ENCODE measurements around the gene DOCK2. TPM values are rescaled to one million over a fixed set of nuclear protein-coding genes. Genes with fewer than 3 reads are reported as not detected.

DOCK2 gene
- total and polyA plus RNA-seq, 2 of the 8 experiments (the other 6 are each of a cell fraction or from before 2014, with no cell fraction given), result 3.9 to 5.7 TPM

- Histone ChIP-seq H4K20me1 (replicated peaks in 1 of 2; ENCODE audit: control insufficient read depth in 1 of 2, insufficient read depth in 2 of 2, low read length in 2 of 2) (no peaks in the 10 kb centered on the region), H3K27ac (ENCODE audit: low read depth, low read length) (no peak overlapping the region), H3K23me2 (ENCODE audit: low read depth, low read length) (no peaks in the 10 kb centered on the region), H3K4me1 (replicated peaks in 1 of 4; ENCODE audit: control insufficient read depth in 3 of 4, insufficient read depth in 4 of 4, low read length in 3 of 4) (no peaks in the 10 kb centered on the region), H3K36me3 (ENCODE audit: control insufficient read depth in 2 of 4, insufficient read depth in 4 of 4, low read length in 3 of 4) (no peaks in the 10 kb centered on the region), H3K18ac (ENCODE audit: extremely low read depth, low read length) (no peak overlapping the region), H3K4me3 (ENCODE audit: extremely low read depth in 1 of 4, insufficient read depth in 2 of 4, low read depth in 3 of 4, low read length in 4 of 4) (no peak overlapping the region), H3K14ac (ENCODE audit: insufficient read length) (no peak overlapping the region), H2BK12ac (ENCODE audit: low read depth, low read length) (no peak overlapping the region), H3K23ac (ENCODE audit: insufficient read length) (no peak overlapping the region), H3K27me3 (replicated peaks in 1 of 4; ENCODE audit: control insufficient read depth in 3 of 4, extremely low read depth in 1 of 4, insufficient read depth in 3 of 4, low read length in 3 of 4) (no peaks in the 10 kb centered on the region), H4K91ac (replicated peaks; ENCODE audit: insufficient read length, low read length) (no peak overlapping the region), H3K9me3 (ENCODE audit: insufficient read depth in 2 of 2, low read depth in 1 of 2, low read length in 1 of 2) (no peaks in the 10 kb centered on the region), H3K56ac (replicated peaks; ENCODE audit: insufficient read length, low read depth, low read length) (no peak overlapping the region), H3K4me2 (ENCODE audit: insufficient read depth in 1 of 2, low read depth in 2 of 2, low read length in 2 of 2) (no peak overlapping the region), H3K79me1 (ENCODE audit: low read depth, low read length) (no peaks in the 10 kb centered on the region), H3K4ac (replicated peaks; ENCODE audit: insufficient read length, low read depth, low read length) (no peak overlapping the region), H2BK15ac (ENCODE audit: low read length) (no peak overlapping the region), H2AK5ac (ENCODE audit: low read depth, low read length) (no peak overlapping the region), H2AFZ (ENCODE audit: low read length) (no peak overlapping the region), H4K8ac (ENCODE audit: extremely low read depth, insufficient read depth, low read length) (no peak overlapping the region), H2BK120ac (replicated peaks; ENCODE audit: low read depth, low read length) (no peak overlapping the region), H3K79me2 (ENCODE audit: control insufficient read depth in 1 of 2, insufficient read depth in 2 of 2, low read length in 2 of 2) (no peaks in the 10 kb centered on the region), H2BK20ac (ENCODE audit: low read length) (no peak overlapping the region), H4K5ac (ENCODE audit: insufficient read length, low read depth, low read length) (no peak overlapping the region), H2BK5ac (ENCODE audit: low read depth, low read length) (no peak overlapping the region), H3K9ac (replicated peaks in 1 of 4; ENCODE audit: extremely low read depth in 1 of 4, low read depth in 3 of 4, low read length in 3 of 4) (no peak overlapping the region)
- DNase-seq (ENCODE audit: low read depth in 1 of 2, low spot score in 2 of 2), result no peak
- ChIA-PET CTCF (ENCODE audit: partially characterized antibody) (interaction anchor here (1.9 kb wide), 1 partner anchor 24 kb away, joined by 6 read pairs; no protein-coding TSS in a partner anchor), POLR2A (ENCODE audit: partially characterized antibody) (no interaction called here)
- 95% methylated on average over 8 of the region's 8 CpGs; no CpG with 5 or more reads in 1 of the 2 experiments for WGBS, 2 experiments (ENCODE audit: extremely low coverage in 1 of 2, insufficient coverage in 1 of 2, insufficient read length in 1 of 2, insufficient replicate concordance in 2 of 2, low coverage in 1 of 2, low lambda C conversion rate in 2 of 2, missing lambda C conversion rate in 1 of 2)
- no peak for FAIRE-seq
- TF ChIP-seq, protein P1, sequence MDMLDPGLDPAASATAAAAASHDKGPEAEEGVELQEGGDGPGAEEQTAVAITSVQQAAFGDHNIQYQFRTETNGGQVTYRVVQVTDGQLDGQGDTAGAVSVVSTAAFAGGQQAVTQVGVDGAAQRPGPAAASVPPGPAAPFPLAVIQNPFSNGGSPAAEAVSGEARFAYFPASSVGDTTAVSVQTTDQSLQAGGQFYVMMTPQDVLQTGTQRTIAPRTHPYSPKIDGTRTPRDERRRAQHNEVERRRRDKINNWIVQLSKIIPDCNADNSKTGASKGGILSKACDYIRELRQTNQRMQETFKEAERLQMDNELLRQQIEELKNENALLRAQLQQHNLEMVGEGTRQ (IDR thresholded peaks at IDR 0.05; ENCODE audit: low read length), result no peak
- no peak for TF ChIP-seq TEAD4 (IDR thresholded peaks at IDR 0.05; ENCODE audit: low read depth, low read length)
- TF ChIP-seq TCF12 (IDR thresholded peaks at IDR 0.05; ENCODE audit: low read depth, low read length), result no peak
- TF ChIP-seq KDM4A (IDR thresholded peaks at IDR 0.05; ENCODE audit: low read depth, low read length, severe bottlenecking), result no peak
- TF ChIP-seq CBX5 (IDR thresholded peaks at IDR 0.05; ENCODE audit: low read depth, low read length), result no peak
- TF ChIP-seq POLR2A (IDR thresholded peaks at IDR 0.05; ENCODE audit: control extremely low read depth in 1 of 2, low read depth in 2 of 2, low read length in 2 of 2), result no peak
- TF ChIP-seq BACH1 (IDR thresholded peaks at IDR 0.05; ENCODE audit: low read length), result no peak
- no peak for TF ChIP-seq NRF1 (IDR thresholded peaks at IDR 0.05; ENCODE audit: low read depth, low read length)
- no peak for TF ChIP-seq PHF8 (conservative IDR thresholded peaks at IDR 0.05; ENCODE audit: low read depth, low read length)
- no peak for TF ChIP-seq ATF2 (IDR thresholded peaks at IDR 0.05; ENCODE audit: low read length)
- no peak for TF ChIP-seq HDAC6 (IDR thresholded peaks at IDR 0.05; ENCODE audit: low read depth, low read length)
- TF ChIP-seq KDM5A (IDR thresholded peaks at IDR 0.05; ENCODE audit: low read length), result no peak
Observed at GRCh38 chr5:169875091-169875728, 238.1 kb downstream of the DOCK2 start.
